ENCODE data around the gene MTF2. TPM values are rescaled to one million over a fixed set of nuclear protein-coding genes. Genes with fewer than 3 reads are reported as not detected.

The MTF2 gene
- total and polyA plus RNA-seq, 4 experiments from 2014 or later: 46.5 to 74.0 (median 57.9) TPM

- Mint-ChIP-seq H3K36me3 (peaks cover 20 to 34% of the 10 kb centered on the region in 2 donors), H3K9me3 (no peaks in the 10 kb centered on the region), H3K4me1 (peaks cover 23 to 64% (median 39%) of the 10 kb centered on the region in 4 donors), H3K27ac (peak overlapping the region; percentile 94 to 100 (median 95)), H3K27me3 (no peaks in the 10 kb centered on the region), H3K4me3 (peak overlapping the region; percentile 92 to 99 (median 98))
- no peaks in the 10 kb centered on the region for H3K9me3 ChIP-seq (ENCODE audit: control insufficient read depth in 1 of 2, low read length in 2 of 2)
- H3K27me3 ChIP-seq (ENCODE audit: insufficient read depth, low read length): no peaks in the 10 kb centered on the region
- CTCF ChIA-PET (ENCODE audit: partially characterized antibody): interaction anchor here (0.7 to 4.4 kb wide), 21 partner anchors 9 to 764 kb away, joined by 3 to 24 read pairs (median 6); partner anchors contain the start of genes RPL5 and TMED5
- peak overlapping the region; percentile 96 for H3K27ac ChIP-seq (ENCODE audit: low read depth, low read length)
- peaks cover 46% of the 10 kb centered on the region for H3K4me1 ChIP-seq (ENCODE audit: insufficient read depth, low read length)
- no peaks in the 10 kb centered on the region for H3K36me3 ChIP-seq (ENCODE audit: insufficient read depth, low read length)
- peak overlapping the region; percentile 97 for H3K4me3 ChIP-seq (ENCODE audit: low read length in 2 of 2)
- peak in 3 of 5 donors; percentile 3 to 37 (median 20) for DNase-seq
- intact Hi-C loops (cut with micrococcal nuclease): loop anchor here (1.0 to 10.0 kb wide), 10 partner anchors 33 to 767 kb away; partner anchors contain the start of genes CCDC18, DIPK1A, DR1 and FNBP1L
- POLR2A ChIA-PET (ENCODE audit: partially characterized antibody): interaction anchor here (0.6 to 4.3 kb wide), 33 partner anchors 11 to 829 kb away, joined by 3 to 53 read pairs (median 5); partner anchors contain the start of genes DIPK1A, DNTTIP2, DR1 and FNBP1L
Measured at GRCh38 chr1:93079685-93080141, 630 bp downstream of the MTF2 start.

GRCh38 chr1:93080179-93080823 is 1.2 kb downstream of the MTF2 start:
- CTCF ChIA-PET (ENCODE audit: partially characterized antibody): interaction anchor here (0.6 to 4.4 kb wide), 23 partner anchors 9 to 764 kb away, joined by 3 to 24 read pairs (median 6); partner anchors contain the start of genes DR1, RPL5 and TMED5

GRCh38 chr1:93081716-93082115 is 2.6 kb downstream of the MTF2 start:
- peaks cover 5% of the 10 kb centered on the region for H3K36me3 ChIP-seq (ENCODE audit: insufficient read depth, low read length)
- H3K27ac Mint-ChIP-seq: peak overlapping the region in 3 of 7 donors; percentile 17 to 95 (median 79)
- H3K4me3 ChIP-seq (ENCODE audit: low read length in 2 of 2): peak overlapping the region in 1 of 2 donors; percentile 97
- intact Hi-C loops (cut with micrococcal nuclease): loop anchor here (10.0 kb wide), 1 partner anchor 363 kb away; the partner anchor contains the start of gene FNBP1L
- DNase-seq: no peak
- H3K4me3 Mint-ChIP-seq: peak overlapping the region in 6 of 8 donors; percentile 59 to 99 (median 95)
- no peaks in the 10 kb centered on the region for H3K9me3 ChIP-seq (ENCODE audit: control insufficient read depth in 1 of 2, low read length in 2 of 2)
- ChIA-PET POLR2A (ENCODE audit: partially characterized antibody) (interaction anchor here (4.1 to 4.3 kb wide), 2 partner anchors 40 to 120 kb away, joined by 39 to 53 read pairs; partner anchors contain the start of gene DIPK1A), CTCF (ENCODE audit: partially characterized antibody) (interaction anchor here (2.2 to 4.4 kb wide), 2 partner anchors 15 to 19 kb away, joined by 9 to 24 read pairs; no protein-coding TSS in a partner anchor)
- H3K27me3 Mint-ChIP-seq: no peaks in the 10 kb centered on the region
- peak overlapping the region; percentile 96 for H3K27ac ChIP-seq (ENCODE audit: low read depth, low read length)
- H3K36me3 Mint-ChIP-seq: peaks cover 33 to 47% of the 10 kb centered on the region in 2 donors
- no peaks in the 10 kb centered on the region for H3K27me3 ChIP-seq (ENCODE audit: insufficient read depth, low read length)
- H3K4me1 Mint-ChIP-seq: peaks cover 31 to 77% (median 47%) of the 10 kb centered on the region in 4 donors
- peaks cover 50% of the 10 kb centered on the region for H3K4me1 ChIP-seq (ENCODE audit: insufficient read depth, low read length)
- no peaks in the 10 kb centered on the region for H3K9me3 Mint-ChIP-seq

More at GRCh38 chr1:93080179-93080823, 1.2 kb downstream of the MTF2 start:
- H3K36me3 ChIP-seq (ENCODE audit: insufficient read depth, low read length): no peaks in the 10 kb centered on the region
- H3K36me3 Mint-ChIP-seq: peaks cover 22 to 38% of the 10 kb centered on the region in 2 donors
- no peaks in the 10 kb centered on the region for H3K9me3 ChIP-seq (ENCODE audit: control insufficient read depth in 1 of 2, low read length in 2 of 2)
- H3K4me1 ChIP-seq (ENCODE audit: insufficient read depth, low read length): peaks cover 46% of the 10 kb centered on the region
- peak overlapping the region; percentile 92 to 99 (median 98) for H3K4me3 Mint-ChIP-seq
- intact Hi-C loops (cut with micrococcal nuclease): loop anchor here (1.0 to 10.0 kb wide), 3 partner anchors 38 to 364 kb away; partner anchors contain the start of gene FNBP1L
- H3K27me3 Mint-ChIP-seq: no peaks in the 10 kb centered on the region
- peak overlapping the region; percentile 97 for H3K4me3 ChIP-seq (ENCODE audit: low read length in 2 of 2)
- H3K27ac ChIP-seq (ENCODE audit: low read depth, low read length): peak overlapping the region; percentile 96
- no peaks in the 10 kb centered on the region for H3K27me3 ChIP-seq (ENCODE audit: insufficient read depth, low read length)
- H3K4me1 Mint-ChIP-seq: peaks cover 23 to 64% (median 40%) of the 10 kb centered on the region in 4 donors
- H3K27ac Mint-ChIP-seq: peak overlapping the region; percentile 94 to 100 (median 95)
- POLR2A ChIA-PET (ENCODE audit: partially characterized antibody): interaction anchor here (0.6 to 4.3 kb wide), 20 partner anchors 17 to 829 kb away, joined by 3 to 53 read pairs (median 6); partner anchors contain the start of genes DIPK1A, DNTTIP2, DR1 and GCLM
- DNase-seq: peak; percentile 37 to 61 (median 49)
- no peaks in the 10 kb centered on the region for H3K9me3 Mint-ChIP-seq

- no peak for DNase-seq
- no peaks in the 10 kb centered on the region for H3K9me3 ChIP-seq (ENCODE audit: control insufficient read depth in 1 of 2, low read length in 2 of 2)
- CTCF ChIA-PET (ENCODE audit: partially characterized antibody): no interaction called here
- H3K36me3 Mint-ChIP-seq: peaks cover 35 to 51% of the 10 kb centered on the region in 2 donors
- no peaks in the 10 kb centered on the region for H3K27me3 ChIP-seq (ENCODE audit: insufficient read depth, low read length)
- no peak overlapping the region for H3K27ac ChIP-seq (ENCODE audit: low read depth, low read length)
- peak overlapping the region in 2 of 8 donors; percentile 23 to 79 for H3K4me3 Mint-ChIP-seq
- POLR2A ChIA-PET (ENCODE audit: partially characterized antibody): interaction anchor here (4.3 kb wide), 1 partner anchor 41 kb away, joined by 53 read pairs; no protein-coding TSS in a partner anchor
- no peaks in the 10 kb centered on the region for H3K27me3 Mint-ChIP-seq
- no peaks in the 10 kb centered on the region for H3K9me3 Mint-ChIP-seq
- peak overlapping the region in 1 of 7 donors; percentile 95 for H3K27ac Mint-ChIP-seq
- peaks cover 53% of the 10 kb centered on the region for H3K4me1 ChIP-seq (ENCODE audit: insufficient read depth, low read length)
- no peak overlapping the region for H3K4me3 ChIP-seq (ENCODE audit: low read length in 2 of 2)
- H3K4me1 Mint-ChIP-seq: peaks cover 33 to 82% (median 50%) of the 10 kb centered on the region in 4 donors
- H3K36me3 ChIP-seq (ENCODE audit: insufficient read depth, low read length): peaks cover 5% of the 10 kb centered on the region
- intact Hi-C loops (cut with micrococcal nuclease): loop anchor here (10.0 kb wide), 1 partner anchor 362 kb away; the partner anchor contains the start of gene FNBP1L
Measured at GRCh38 chr1:93082313-93082712, 3.2 kb downstream of the MTF2 start.

GRCh38 chr1:93083979-93084378 is 4.9 kb downstream of the MTF2 start:
- no peak for DNase-seq
- POLR2A ChIA-PET (ENCODE audit: partially characterized antibody): no interaction called here
- H3K36me3 ChIP-seq (ENCODE audit: insufficient read depth, low read length): peaks cover 5% of the 10 kb centered on the region
- Mint-ChIP-seq H3K4me1 (peaks cover 31 to 83% (median 50%) of the 10 kb centered on the region in 4 donors), H3K27me3 (no peaks in the 10 kb centered on the region), H3K4me3 (peak overlapping the region in 2 of 8 donors; percentile 31 to 50), H3K36me3 (peaks cover 35 to 54% of the 10 kb centered on the region in 2 donors), H3K27ac (peak overlapping the region in 1 of 7 donors; percentile 2), H3K9me3 (no peaks in the 10 kb centered on the region)
- no peaks in the 10 kb centered on the region for H3K9me3 ChIP-seq (ENCODE audit: control insufficient read depth in 1 of 2, low read length in 2 of 2)
- no peak overlapping the region for H3K4me3 ChIP-seq (ENCODE audit: low read length in 2 of 2)
- H3K27ac ChIP-seq (ENCODE audit: low read depth, low read length): no peak overlapping the region
- H3K27me3 ChIP-seq (ENCODE audit: insufficient read depth, low read length): no peaks in the 10 kb centered on the region
- CTCF ChIA-PET (ENCODE audit: partially characterized antibody): no interaction called here
- intact Hi-C loops (cut with micrococcal nuclease): loop anchor here (10.0 kb wide), 1 partner anchor 361 kb away; the partner anchor contains the start of gene FNBP1L
- H3K4me1 ChIP-seq (ENCODE audit: insufficient read depth, low read length): peaks cover 54% of the 10 kb centered on the region

GRCh38 chr1:93087532-93087931 is 8.4 kb downstream of the MTF2 start:
- CTCF ChIA-PET (ENCODE audit: partially characterized antibody): interaction anchor here (1.6 kb wide), 1 partner anchor 217 kb away, joined by 3 read pairs; no protein-coding TSS in a partner anchor
- H3K36me3 Mint-ChIP-seq: peaks cover 42 to 47% of the 10 kb centered on the region in 2 donors

More at GRCh38 chr1:93087532-93087931, 8.4 kb downstream of the MTF2 start:
- Histone ChIP-seq H3K27me3 (ENCODE audit: insufficient read depth, low read length) (no peaks in the 10 kb centered on the region), H3K36me3 (ENCODE audit: insufficient read depth, low read length) (peaks cover 5% of the 10 kb centered on the region), H3K4me3 (ENCODE audit: low read length in 2 of 2) (no peak overlapping the region), H3K27ac (ENCODE audit: low read depth, low read length) (no peak overlapping the region), H3K4me1 (ENCODE audit: insufficient read depth, low read length) (peaks cover 35% of the 10 kb centered on the region), H3K9me3 (ENCODE audit: control insufficient read depth in 1 of 2, low read length in 2 of 2) (no peaks in the 10 kb centered on the region)
- POLR2A ChIA-PET (ENCODE audit: partially characterized antibody): no interaction called here
- peaks cover 30 to 74% (median 50%) of the 10 kb centered on the region in 4 donors for H3K4me1 Mint-ChIP-seq
- H3K4me3 Mint-ChIP-seq: no peak overlapping the region
- H3K27ac Mint-ChIP-seq: no peak overlapping the region
- DNase-seq: no peak
- intact Hi-C loops (cut with micrococcal nuclease): loop anchor here (10.0 kb wide), 1 partner anchor 357 kb away; the partner anchor contains the start of gene FNBP1L
- no peaks in the 10 kb centered on the region for H3K27me3 Mint-ChIP-seq
- H3K9me3 Mint-ChIP-seq: no peaks in the 10 kb centered on the region

All from CD4-positive, alpha-beta memory T cell (primary cell).